Measurements from ENCODE around the gene EPS8. TPM values are rescaled to one million over a fixed set of nuclear protein-coding genes. Genes with fewer than 3 reads are reported as not detected.

EPS8 gene
- total RNA-seq, 1 donor from 2014 or later = 2.8 TPM

- Mint-ChIP-seq H3K27me3 (ENCODE audit: low read depth) (peaks cover 11% of the 10 kb centered on the region), H3K27ac (no peak overlapping the region), H3K4me1 (ENCODE audit: low read depth) (peaks cover 4% of the 10 kb centered on the region), H3K4me3 (ENCODE audit: low read depth) (no peak overlapping the region), H3K36me3 (ENCODE audit: low read depth) (no peaks in the 10 kb centered on the region), H3K9me3 (no peaks in the 10 kb centered on the region)
- DNase-seq (ENCODE audit: low spot score) = no peak
- intact Hi-C loops (cut with micrococcal nuclease) = no loop called here
These were observed 70.0 kb downstream of the EPS8 start for GRCh38 chr12:15719230-15719629.

GRCh38 chr12:15717940-15718567 is 71.1 kb downstream of the EPS8 start:
- H3K4me3 Mint-ChIP-seq (ENCODE audit: low read depth) = no peak overlapping the region
- no peak overlapping the region for H3K27ac Mint-ChIP-seq
- peaks cover 11% of the 10 kb centered on the region for H3K27me3 Mint-ChIP-seq (ENCODE audit: low read depth)
- no peaks in the 10 kb centered on the region for H3K36me3 Mint-ChIP-seq (ENCODE audit: low read depth)
- H3K9me3 Mint-ChIP-seq = no peaks in the 10 kb centered on the region
- DNase-seq (ENCODE audit: low spot score) = no peak
- intact Hi-C loops (cut with micrococcal nuclease) = no loop called here
- peaks cover 4% of the 10 kb centered on the region for H3K4me1 Mint-ChIP-seq (ENCODE audit: low read depth)

- no peak for DNase-seq (ENCODE audit: low spot score)
- H3K27ac Mint-ChIP-seq = no peak overlapping the region
- H3K4me1 Mint-ChIP-seq (ENCODE audit: low read depth) = peaks cover 4% of the 10 kb centered on the region
- peaks cover 11% of the 10 kb centered on the region for H3K27me3 Mint-ChIP-seq (ENCODE audit: low read depth)
- H3K4me3 Mint-ChIP-seq (ENCODE audit: low read depth) = no peak overlapping the region
- no peaks in the 10 kb centered on the region for H3K9me3 Mint-ChIP-seq
- no peaks in the 10 kb centered on the region for H3K36me3 Mint-ChIP-seq (ENCODE audit: low read depth)
- intact Hi-C loops (cut with micrococcal nuclease) = no loop called here
These were observed 72.6 kb downstream of the EPS8 start for GRCh38 chr12:15716581-15716980.

GRCh38 chr12:15714256-15714655 is 74.9 kb downstream of the EPS8 start:
- peaks cover 11% of the 10 kb centered on the region for H3K27me3 Mint-ChIP-seq (ENCODE audit: low read depth)
- peaks cover 6% of the 10 kb centered on the region for H3K4me1 Mint-ChIP-seq (ENCODE audit: low read depth)
- no peak for DNase-seq (ENCODE audit: low spot score)
- H3K36me3 Mint-ChIP-seq (ENCODE audit: low read depth) = no peaks in the 10 kb centered on the region
- no peak overlapping the region for H3K27ac Mint-ChIP-seq
- H3K4me3 Mint-ChIP-seq (ENCODE audit: low read depth) = no peak overlapping the region
- intact Hi-C loops (cut with micrococcal nuclease) = no loop called here
- no peaks in the 10 kb centered on the region for H3K9me3 Mint-ChIP-seq

GRCh38 chr12:15712823-15713660 is 76.1 kb downstream of the EPS8 start:
- Mint-ChIP-seq H3K9me3 (no peaks in the 10 kb centered on the region), H3K4me1 (ENCODE audit: low read depth) (peaks cover 11% of the 10 kb centered on the region), H3K36me3 (ENCODE audit: low read depth) (no peaks in the 10 kb centered on the region), H3K27ac (no peak overlapping the region), H3K4me3 (ENCODE audit: low read depth) (no peak overlapping the region), H3K27me3 (ENCODE audit: low read depth) (peaks cover 5% of the 10 kb centered on the region)
- DNase-seq (ENCODE audit: low spot score) = no peak
- intact Hi-C loops (cut with micrococcal nuclease) = no loop called here

GRCh38 chr12:15712160-15712559 is 77.0 kb downstream of the EPS8 start:
- intact Hi-C loops (cut with micrococcal nuclease) = no loop called here
- Mint-ChIP-seq H3K4me1 (ENCODE audit: low read depth) (peaks cover 18% of the 10 kb centered on the region), H3K9me3 (no peaks in the 10 kb centered on the region), H3K27ac (no peak overlapping the region), H3K36me3 (ENCODE audit: low read depth) (no peaks in the 10 kb centered on the region), H3K27me3 (ENCODE audit: low read depth) (peaks cover 5% of the 10 kb centered on the region), H3K4me3 (ENCODE audit: low read depth) (no peak overlapping the region)
- DNase-seq (ENCODE audit: low spot score) = no peak

- no peak overlapping the region for H3K4me3 Mint-ChIP-seq (ENCODE audit: low read depth)
- DNase-seq (ENCODE audit: low spot score) = no peak
- intact Hi-C loops (cut with micrococcal nuclease) = no loop called here
- H3K27ac Mint-ChIP-seq = no peak overlapping the region
- no peaks in the 10 kb centered on the region for H3K36me3 Mint-ChIP-seq (ENCODE audit: low read depth)
- H3K9me3 Mint-ChIP-seq = no peaks in the 10 kb centered on the region
- H3K27me3 Mint-ChIP-seq (ENCODE audit: low read depth) = peaks cover 2% of the 10 kb centered on the region
- H3K4me1 Mint-ChIP-seq (ENCODE audit: low read depth) = peaks cover 18% of the 10 kb centered on the region
These were observed 78.2 kb downstream of the EPS8 start for GRCh38 chr12:15710860-15711510.

GRCh38 chr12:15709551-15709950 is 79.6 kb downstream of the EPS8 start:
- peaks cover 19% of the 10 kb centered on the region for H3K4me1 Mint-ChIP-seq (ENCODE audit: low read depth)

GRCh38 chr12:15708396-15709076 is 80.7 kb downstream of the EPS8 start:
- no peak overlapping the region for H3K4me3 Mint-ChIP-seq (ENCODE audit: low read depth)
- intact Hi-C loops (cut with micrococcal nuclease) = no loop called here
- H3K36me3 Mint-ChIP-seq (ENCODE audit: low read depth) = no peaks in the 10 kb centered on the region
- peaks cover 19% of the 10 kb centered on the region for H3K4me1 Mint-ChIP-seq (ENCODE audit: low read depth)
- no peak for DNase-seq (ENCODE audit: low spot score)
- H3K27ac Mint-ChIP-seq = no peak overlapping the region
- H3K9me3 Mint-ChIP-seq = no peaks in the 10 kb centered on the region
- H3K27me3 Mint-ChIP-seq (ENCODE audit: low read depth) = no peaks in the 10 kb centered on the region

More at GRCh38 chr12:15709551-15709950, 79.6 kb downstream of the EPS8 start:
- Mint-ChIP-seq H3K9me3 (no peaks in the 10 kb centered on the region), H3K4me3 (ENCODE audit: low read depth) (no peak overlapping the region), H3K27me3 (ENCODE audit: low read depth) (no peaks in the 10 kb centered on the region), H3K27ac (no peak overlapping the region), H3K36me3 (ENCODE audit: low read depth) (no peaks in the 10 kb centered on the region)
- intact Hi-C loops (cut with micrococcal nuclease) = no loop called here
- DNase-seq (ENCODE audit: low spot score) = no peak

GRCh38 chr12:15707516-15708199 is 81.5 kb downstream of the EPS8 start:
- Mint-ChIP-seq H3K4me3 (ENCODE audit: low read depth) (no peak overlapping the region), H3K4me1 (ENCODE audit: low read depth) (peaks cover 19% of the 10 kb centered on the region), H3K36me3 (ENCODE audit: low read depth) (no peaks in the 10 kb centered on the region), H3K9me3 (no peaks in the 10 kb centered on the region), H3K27ac (no peak overlapping the region), H3K27me3 (ENCODE audit: low read depth) (no peaks in the 10 kb centered on the region)
- intact Hi-C loops (cut with micrococcal nuclease) = no loop called here
- no peak for DNase-seq (ENCODE audit: low spot score)

- DNase-seq (ENCODE audit: low spot score) = no peak
- H3K27me3 Mint-ChIP-seq (ENCODE audit: low read depth) = no peaks in the 10 kb centered on the region
- H3K4me1 Mint-ChIP-seq (ENCODE audit: low read depth) = peaks cover 31% of the 10 kb centered on the region
- H3K36me3 Mint-ChIP-seq (ENCODE audit: low read depth) = no peaks in the 10 kb centered on the region
- H3K27ac Mint-ChIP-seq = no peak overlapping the region
- H3K9me3 Mint-ChIP-seq = no peaks in the 10 kb centered on the region
- intact Hi-C loops (cut with micrococcal nuclease) = no loop called here
- H3K4me3 Mint-ChIP-seq (ENCODE audit: low read depth) = no peak overlapping the region
These were observed 83.0 kb downstream of the EPS8 start for GRCh38 chr12:15706010-15706676.

GRCh38 chr12:15705606-15706005 is 83.6 kb downstream of the EPS8 start:
- Mint-ChIP-seq H3K27me3 (ENCODE audit: low read depth) (no peaks in the 10 kb centered on the region), H3K9me3 (no peaks in the 10 kb centered on the region), H3K4me1 (ENCODE audit: low read depth) (peaks cover 35% of the 10 kb centered on the region), H3K4me3 (ENCODE audit: low read depth) (no peak overlapping the region), H3K27ac (no peak overlapping the region), H3K36me3 (ENCODE audit: low read depth) (no peaks in the 10 kb centered on the region)
- no peak for DNase-seq (ENCODE audit: low spot score)
- intact Hi-C loops (cut with micrococcal nuclease) = no loop called here

Measured in activated T-helper 2 cell treated with anti-CD3 and anti-CD28 coated beads, Interferon-gamma antibody, Interleukin-2, Interleukin-4, amounts not matched to agents 10 μg/mL and 5 μg/mL and 100 μg/mL, durations not matched to agents 14 hours and 24 hours and 36 hours (primary cell).